Suprapubic skin (tissue), 4 donors: ENCODE results near the gene SFMBT1. TPM values are rescaled to one million over a fixed set of nuclear protein-coding genes. Genes with fewer than 3 reads are reported as not detected.

ENCODE experiments used
- DNase-seq, 2 donors: peaks; one replicate each; pipeline ENCODE4 v3.0.0-alpha.2; 2019; ENCODE audit warnings: low spot score in 2 of 2
- H3K27ac ChIP-seq: fragments of 200-600 bp; sonication (generic); one replicate; pipeline ENCODE4 v1.5.1; 2019
- H3K27me3 ChIP-seq: fragments of 200-600 bp; sonication (generic); one replicate; pipeline ENCODE4 v1.5.1; 2019
- H3K36me3 ChIP-seq: fragments of 200-600 bp; sonication (generic); one replicate; pipeline ENCODE4 v1.5.1; 2019
- H3K4me1 ChIP-seq: fragments of 200-600 bp; sonication (generic); one replicate; pipeline ENCODE4 v1.5.1; 2019
- H3K4me3 ChIP-seq: fragments of 200-600 bp; sonication (generic); one replicate; pipeline ENCODE4 v1.5.1; 2019; ENCODE audit warnings: mild to moderate bottlenecking
- H3K9me3 ChIP-seq: fragments of 200-600 bp; sonication (generic); one replicate; pipeline ENCODE4 v1.5.1; 2019
- EP300 ChIP-seq: sonication (generic); formaldehyde crosslinking; IDR thresholded peaks from one replicate; pipeline ENCODE4 v1.6.1; 2017; ENCODE audit warnings: antibody characterized with exemption
- POLR2A ChIP-seq, 2 donors: fragments of 450-650 bp; IDR thresholded peaks; one replicate each; pipeline ENCODE4 v1.6.1; 2017; ENCODE audit warnings: antibody characterized with exemption in 2 of 2, mild to moderate bottlenecking in 2 of 2, moderate library complexity in 2 of 2
- POLR2AphosphoS5 ChIP-seq, 3 donors: sonication (generic); formaldehyde crosslinking; IDR thresholded peaks; one replicate each; pipeline ENCODE4 v1.6.1; 2017; ENCODE audit warnings: antibody characterized with exemption in 3 of 3
- WGBS: methylation state at CpG from one replicate; pipeline ENCODE4 v1.1.5; 2018; 5-methylcytosine and 5-hydroxymethylcytosine counted together
- total RNA-seq, 4 donors: library from RNA; depleted of rRNA; stranded (reverse); fragments of >200 nt; gene quantifications; one replicate each; pipeline ENCODE4 v1.1.0, GENCODE V29; 2016
- TF ChIP-seq, protein P1 (sequence below), 2 donors: fragments of 200-600 bp in 1 of 2; fragments of 450-650 bp in 1 of 2; sonication (generic) in 1 of 2; IDR thresholded peaks; one replicate each; pipeline ENCODE4 v1.5.1; 2016 to 2019; ENCODE audit warnings: antibody characterized with exemption in 2 of 2, mild to moderate bottlenecking in 1 of 2, moderate library complexity in 1 of 2

The SFMBT1 gene
- total RNA-seq, 4 donors from 2014 or later: 9.7 to 25.5 (median 13.1) TPM

DNA sequence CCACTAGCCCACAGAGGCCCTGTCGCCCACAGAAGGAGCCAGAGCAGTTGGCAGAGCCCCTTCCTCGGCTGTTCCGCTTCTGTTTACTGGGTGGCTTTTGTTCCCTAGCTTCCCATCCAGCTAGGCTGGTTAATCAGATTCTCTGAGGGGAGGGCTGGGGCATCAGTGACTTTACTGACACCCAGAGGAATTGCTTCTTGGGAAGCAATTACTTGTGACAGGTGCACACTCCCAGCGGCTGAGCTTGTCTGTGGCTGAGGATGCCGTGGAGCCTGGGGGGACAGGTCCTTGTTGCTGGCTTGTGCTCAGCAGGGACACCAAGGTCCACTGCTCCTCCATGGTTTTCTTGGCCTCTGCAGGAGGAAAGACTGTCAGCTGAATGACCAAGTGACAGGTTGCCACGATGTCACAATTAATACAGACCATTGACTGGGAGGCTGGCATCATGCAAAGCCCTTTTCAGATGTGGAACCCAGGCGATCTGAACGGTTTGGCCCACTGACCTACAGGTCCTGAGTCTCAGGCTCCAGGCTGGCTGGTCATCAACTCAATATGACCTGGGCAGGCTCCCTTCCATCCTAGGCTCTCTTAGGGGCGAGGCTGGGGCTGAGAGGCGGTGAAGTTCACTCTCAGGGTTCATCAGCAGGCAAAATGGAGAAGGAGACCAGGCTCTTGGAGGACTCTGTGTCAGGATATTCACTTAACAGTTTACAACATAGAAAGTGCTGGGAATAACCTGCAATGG lies 31.8 kb upstream of the SFMBT1 start:
- Histone ChIP-seq H3K4me1 (peaks cover 7% of the 10 kb centered on the region), H3K27ac (no peak overlapping the region), H3K27me3 (no peaks in the 10 kb centered on the region), H3K4me3 (no peak overlapping the region), H3K9me3 (no peaks in the 10 kb centered on the region), H3K36me3 (no peaks in the 10 kb centered on the region)
- DNase-seq: peak in 1 of 2 donors; percentile 47
- 84% methylated on average over 9 of the region's 10 CpGs for WGBS
- TF ChIP-seq POLR2AphosphoS5 (IDR thresholded peaks at IDR 0.05) (no peak), EP300 (no peak), POLR2A (IDR thresholded peaks at IDR 0.05) (no peak)
- TF ChIP-seq, protein P1, sequence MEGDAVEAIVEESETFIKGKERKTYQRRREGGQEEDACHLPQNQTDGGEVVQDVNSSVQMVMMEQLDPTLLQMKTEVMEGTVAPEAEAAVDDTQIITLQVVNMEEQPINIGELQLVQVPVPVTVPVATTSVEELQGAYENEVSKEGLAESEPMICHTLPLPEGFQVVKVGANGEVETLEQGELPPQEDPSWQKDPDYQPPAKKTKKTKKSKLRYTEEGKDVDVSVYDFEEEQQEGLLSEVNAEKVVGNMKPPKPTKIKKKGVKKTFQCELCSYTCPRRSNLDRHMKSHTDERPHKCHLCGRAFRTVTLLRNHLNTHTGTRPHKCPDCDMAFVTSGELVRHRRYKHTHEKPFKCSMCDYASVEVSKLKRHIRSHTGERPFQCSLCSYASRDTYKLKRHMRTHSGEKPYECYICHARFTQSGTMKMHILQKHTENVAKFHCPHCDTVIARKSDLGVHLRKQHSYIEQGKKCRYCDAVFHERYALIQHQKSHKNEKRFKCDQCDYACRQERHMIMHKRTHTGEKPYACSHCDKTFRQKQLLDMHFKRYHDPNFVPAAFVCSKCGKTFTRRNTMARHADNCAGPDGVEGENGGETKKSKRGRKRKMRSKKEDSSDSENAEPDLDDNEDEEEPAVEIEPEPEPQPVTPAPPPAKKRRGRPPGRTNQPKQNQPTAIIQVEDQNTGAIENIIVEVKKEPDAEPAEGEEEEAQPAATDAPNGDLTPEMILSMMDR (IDR thresholded peaks at IDR 0.05): no peak

DNA sequence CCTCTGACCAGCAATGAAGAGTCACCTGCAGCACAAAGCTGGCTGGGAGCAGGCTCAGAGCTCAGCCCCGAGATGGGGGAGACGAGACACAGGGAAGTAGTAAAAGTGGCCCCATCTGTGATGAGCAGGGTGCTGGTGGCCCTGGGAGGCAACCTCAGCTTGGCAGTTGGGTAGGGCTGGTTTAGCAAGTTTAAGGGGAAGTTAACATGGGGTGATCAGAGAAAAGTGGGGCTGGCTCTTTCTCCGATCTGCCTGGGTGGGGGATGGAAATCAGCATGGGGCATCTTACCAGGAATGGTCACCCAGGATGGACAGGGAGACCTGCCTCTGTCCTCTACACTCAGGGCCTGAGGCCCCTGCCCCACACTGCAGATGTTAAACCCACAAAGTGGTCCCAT lies 29.9 kb upstream of the SFMBT1 start:
- no peak overlapping the region for H3K4me3 ChIP-seq
- no peaks in the 10 kb centered on the region for H3K27me3 ChIP-seq
- H3K9me3 ChIP-seq: no peaks in the 10 kb centered on the region
- 66% methylated on average over 3 of the region's 3 CpGs for WGBS
- H3K36me3 ChIP-seq: no peaks in the 10 kb centered on the region
- TF ChIP-seq EP300: no peak
- no peak for TF ChIP-seq POLR2AphosphoS5 (IDR thresholded peaks at IDR 0.05)
- no peak for TF ChIP-seq POLR2A (IDR thresholded peaks at IDR 0.05)
- TF ChIP-seq, protein P1 (IDR thresholded peaks at IDR 0.05): no peak
- H3K4me1 ChIP-seq: peaks cover 13% of the 10 kb centered on the region
- peak; percentile 47 to 51 for DNase-seq
- H3K27ac ChIP-seq: no peak overlapping the region

DNA sequence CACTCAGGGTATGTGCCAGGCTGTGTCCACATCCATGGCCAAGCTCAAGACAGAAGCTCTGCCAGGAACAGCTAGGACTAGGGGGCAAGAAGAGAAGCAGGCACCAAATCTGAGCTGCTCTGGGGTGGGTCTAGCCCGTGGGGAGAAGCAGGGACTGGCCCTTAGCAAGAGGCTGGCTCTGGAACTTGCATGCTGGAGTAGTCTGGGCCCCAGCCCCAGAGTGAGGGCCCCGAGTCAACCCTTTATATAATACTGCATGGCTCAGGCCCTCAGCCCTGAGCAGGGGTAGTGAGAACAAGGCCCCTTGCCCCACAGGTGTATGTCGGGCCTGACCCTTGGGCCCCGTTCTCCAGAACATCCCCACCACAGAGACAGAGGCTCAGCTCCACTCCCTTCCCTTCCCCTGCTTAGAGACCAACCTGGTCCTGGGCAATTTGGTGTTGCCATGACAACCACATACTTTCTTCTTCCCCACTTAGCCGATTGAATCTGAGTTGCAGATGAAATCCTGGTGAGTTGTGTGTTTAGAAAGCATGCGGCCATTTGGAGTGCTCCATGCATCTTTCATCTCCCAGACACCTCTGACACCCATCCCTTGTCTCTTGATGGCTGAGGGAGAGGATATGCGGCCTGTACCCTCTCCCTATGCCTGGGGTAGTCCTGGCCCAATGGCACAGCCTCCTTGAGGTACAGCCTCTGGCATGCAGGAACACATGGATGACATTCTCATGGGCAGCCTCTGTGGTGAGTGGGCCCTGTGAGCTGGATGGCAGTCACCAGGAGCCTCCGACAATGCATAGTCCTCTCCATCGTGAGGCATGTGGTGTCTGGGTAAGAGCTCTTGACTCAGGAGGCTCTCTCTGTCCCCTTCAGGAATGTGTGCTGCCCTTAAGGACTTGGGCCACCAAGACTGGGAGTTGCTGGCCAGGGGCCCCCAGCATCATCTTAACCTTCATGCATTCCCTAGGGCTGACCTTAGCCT lies 29.2 kb upstream of the SFMBT1 start:
- H3K4me3 ChIP-seq: no peak overlapping the region
- H3K9me3 ChIP-seq: no peaks in the 10 kb centered on the region
- no peaks in the 10 kb centered on the region for H3K27me3 ChIP-seq
- no peak overlapping the region for H3K27ac ChIP-seq
- peak; percentile 40 to 65 for DNase-seq
- no peak for TF ChIP-seq POLR2A (IDR thresholded peaks at IDR 0.05)
- peaks cover 13% of the 10 kb centered on the region for H3K4me1 ChIP-seq
- H3K36me3 ChIP-seq: no peaks in the 10 kb centered on the region
- 68% methylated on average over 6 of the region's 9 CpGs for WGBS

DNA sequence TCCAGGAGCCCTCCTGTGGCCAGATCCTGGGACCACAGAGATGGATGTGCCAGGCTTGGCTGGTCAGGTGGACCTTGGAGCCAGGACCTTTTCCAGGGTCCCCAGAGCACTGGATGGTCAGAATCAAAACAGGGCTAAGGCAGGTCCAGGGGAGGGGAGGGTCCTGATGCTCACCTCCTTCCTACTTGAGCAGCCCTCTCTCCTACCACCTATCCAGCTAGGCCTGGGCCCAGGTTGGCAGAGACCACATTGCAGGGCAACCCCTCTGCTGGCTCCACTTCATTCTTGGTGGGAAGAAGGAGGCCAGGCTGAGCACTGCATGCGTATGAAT lies 28.5 kb upstream of the SFMBT1 start:
- 100% methylated on average over 1 of the region's 1 CpG for WGBS
- Histone ChIP-seq H3K4me3 (no peak overlapping the region), H3K9me3 (no peaks in the 10 kb centered on the region), H3K36me3 (no peaks in the 10 kb centered on the region), H3K27ac (no peak overlapping the region), H3K27me3 (no peaks in the 10 kb centered on the region), H3K4me1 (peaks cover 13% of the 10 kb centered on the region)
- no peak for TF ChIP-seq EP300
- TF ChIP-seq, protein P1 (IDR thresholded peaks at IDR 0.05): no peak
- TF ChIP-seq POLR2A (IDR thresholded peaks at IDR 0.05): no peak
- no peak for TF ChIP-seq POLR2AphosphoS5 (IDR thresholded peaks at IDR 0.05)
- peak; percentile 56 to 57 for DNase-seq

DNA sequence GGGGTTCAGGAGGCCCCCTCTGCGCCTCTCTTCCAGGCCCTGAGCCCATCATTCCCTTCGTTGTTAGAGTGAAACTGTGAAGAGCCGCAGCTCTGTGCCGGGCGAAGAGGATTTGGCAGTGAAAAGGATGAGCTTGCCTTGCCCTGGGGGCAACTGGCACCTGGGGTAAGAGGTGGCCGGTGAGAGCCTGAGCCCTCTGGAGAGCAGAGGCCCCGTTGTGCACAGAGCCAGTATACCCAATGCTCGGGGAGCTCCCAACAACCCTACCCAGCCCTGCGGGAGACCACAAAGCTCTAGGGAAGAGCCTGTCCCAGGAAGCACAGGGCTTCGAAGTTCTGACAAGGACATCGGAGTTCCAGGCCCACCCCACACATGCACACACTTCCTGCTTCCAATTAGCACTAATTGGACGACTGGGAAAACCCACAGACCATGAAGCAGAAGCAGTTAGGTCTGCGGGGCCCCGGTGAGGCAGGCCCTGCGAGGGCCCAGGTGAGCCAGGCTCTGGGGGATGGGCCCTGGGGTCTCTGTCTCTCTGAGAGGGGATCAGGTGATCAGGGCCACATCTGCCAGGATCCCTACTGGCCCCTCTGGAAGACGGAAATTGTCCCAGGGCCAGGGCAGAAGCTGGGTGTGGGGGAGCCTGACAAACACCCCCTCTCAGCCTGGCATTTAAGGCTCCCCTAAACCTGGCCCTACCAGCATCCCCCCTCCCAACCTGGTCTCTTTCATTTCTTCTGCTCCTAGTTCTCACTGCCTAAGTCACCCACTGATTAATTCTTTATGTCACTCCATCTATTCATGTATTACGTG lies 27.9 kb upstream of the SFMBT1 start:
- Histone ChIP-seq H3K4me1 (peaks cover 13% of the 10 kb centered on the region), H3K27me3 (no peaks in the 10 kb centered on the region), H3K9me3 (no peaks in the 10 kb centered on the region), H3K4me3 (peak overlapping the region; percentile 62), H3K27ac (no peak overlapping the region), H3K36me3 (no peaks in the 10 kb centered on the region)
- TF ChIP-seq, protein P1 (IDR thresholded peaks at IDR 0.05): no peak
- TF ChIP-seq EP300: no peak
- TF ChIP-seq POLR2A (IDR thresholded peaks at IDR 0.05): no peak
- no peak for TF ChIP-seq POLR2AphosphoS5 (IDR thresholded peaks at IDR 0.05)
- 41% methylated on average over 17 of the region's 17 CpGs for WGBS
- DNase-seq: peak in 1 of 2 donors; percentile 62
